B cell (primary cell): ENCODE data around the gene FBXO27. TPM values are rescaled to one million over a fixed set of nuclear protein-coding genes. Genes with fewer than 3 reads are reported as not detected.

Experiments
- ATAC-seq: fragments of 200-7000 bp; cut with Tn5 transposase; one replicate; pipeline ENCODE4 v1.10.0; 2021; ENCODE audit warnings: low read depth, mild to moderate bottlenecking, moderate number of reproducible peaks, moderate library complexity
- CTCF ChIA-PET: fragments of 350-600 bp; sonication (Branson Sonifier 250); formaldehyde crosslinking; loops from one replicate; lab custom pipeline; 2021; ENCODE audit warnings: antibody characterized with exemption, inconsistent platforms; lab: Charles Lee
- POLR2A ChIA-PET: fragments of 350-600 bp; sonication (Branson Sonifier 250); formaldehyde crosslinking; loops from one replicate; lab custom pipeline; 2021; ENCODE audit warnings: antibody characterized with exemption; lab: Charles Lee
- DNase-seq: peaks from one replicate; pipeline ENCODE4 v3.0.0; 2013
- H2AFZ ChIP-seq: 2 replicates; pipeline ENCODE4 v1.6.1; 2012; ENCODE audit warnings: mild to moderate bottlenecking, low read depth, low read length; ENCODE audit not compliant: insufficient read depth, poor library complexity, severe bottlenecking
- H3K27ac ChIP-seq, 2 donors: 1 replicate in 1 of 2; 2 replicates in 1 of 2; pipeline ENCODE4 v1.5.1; 2012 to 2013; ENCODE audit warnings: low read length in 2 of 2, mild to moderate bottlenecking in 2 of 2, moderate library complexity in 1 of 2
- H3K27me3 ChIP-seq, 4 experiments: fragments of 200-600 bp in 1 of 4; sonication (generic) in 1 of 4; replicated peaks in 1 of 4; 1 replicate in 2 of 4; 2 replicates in 2 of 4; pipeline versions ENCODE4 v1.6.1 to v1.7.0; 2013 to 2016; ENCODE audit warnings: low read length in 3 of 4, mild to moderate bottlenecking in 2 of 4, mixed read lengths in 1 of 4, moderate library complexity in 1 of 4; ENCODE audit not compliant: insufficient read depth in 4 of 4, control insufficient read depth in 3 of 4; ENCODE audit errors: control extremely low read depth in 1 of 4
- H3K36me3 ChIP-seq, 2 experiments: replicated peaks in 1 of 2; 1 replicate in 1 of 2; 2 replicates in 1 of 2; pipeline versions ENCODE4 v1.6.1 to v1.7.1; 2013; ENCODE audit warnings: low read length in 1 of 2; ENCODE audit not compliant: insufficient read depth in 2 of 2, control insufficient read depth in 1 of 2; ENCODE audit errors: control extremely low read depth in 1 of 2, extremely low read depth in 1 of 2
- H3K4me1 ChIP-seq, 2 donors: fragments of 200-600 bp in 1 of 2; sonication (generic) in 1 of 2; 1 replicate in 1 of 2; 2 replicates in 1 of 2; pipeline versions ENCODE4 v1.5.1 to v1.6.1; 2013 to 2017; ENCODE audit warnings: low read length in 2 of 2; ENCODE audit not compliant: control insufficient read depth in 2 of 2, insufficient read depth in 2 of 2
- H3K4me2 ChIP-seq: replicated peaks from 2 replicates; pipeline ENCODE3; 2012; ENCODE audit warnings: mild to moderate bottlenecking, low read depth, low read length; ENCODE audit not compliant: poor library complexity, severe bottlenecking
- H3K4me3 ChIP-seq, 5 experiments: fragments of 200-600 bp in 1 of 5; sonication (generic) in 1 of 5; 1 replicate in 3 of 5; 2 replicates in 2 of 5; pipeline versions ENCODE4 v1.5.1 to v1.7.0; 2011 to 2016; ENCODE audit warnings: low read length in 4 of 5, mild to moderate bottlenecking in 4 of 5, low read depth in 2 of 5, control low read depth in 1 of 5, moderate library complexity in 1 of 5; ENCODE audit not compliant: insufficient read depth in 1 of 5; ENCODE audit errors: control extremely low read depth in 1 of 5, extremely low read depth in 1 of 5
- H3K79me2 ChIP-seq: fragments of 200-600 bp; sonication (generic); one replicate; pipeline ENCODE4 v1.6.0; 2016; ENCODE audit warnings: low read length; ENCODE audit not compliant: control insufficient read depth, insufficient read depth
- H3K9ac ChIP-seq: fragments of 200-600 bp; sonication (generic); 2 replicates; pipeline ENCODE4 v1.6.1; 2017; ENCODE audit warnings: mild to moderate bottlenecking, low read length, moderate library complexity
- H3K9me3 ChIP-seq, 3 donors: one replicate each; pipeline versions ENCODE4 v1.6.1 to v1.7.1; 2013; ENCODE audit warnings: low read length in 2 of 3; ENCODE audit not compliant: control insufficient read depth in 2 of 3, insufficient read depth in 1 of 3; ENCODE audit errors: control extremely low read depth in 1 of 3
- H4K20me1 ChIP-seq: 2 replicates; pipeline ENCODE4 v1.6.0; 2012; ENCODE audit warnings: mild to moderate bottlenecking, low read length; ENCODE audit not compliant: insufficient read depth, control insufficient read depth, poor library complexity, severe bottlenecking
- H3K27ac Mint-ChIP-seq: one replicate; pipeline ENCODE4 v1.8.0; 2021; ENCODE audit warnings: mixed read lengths
- H3K27me3 Mint-ChIP-seq: one replicate; pipeline ENCODE4 v1.8.0; 2021; ENCODE audit warnings: mixed read lengths
- H3K4me1 Mint-ChIP-seq: one replicate; pipeline ENCODE4 v1.8.0; 2021; ENCODE audit warnings: mixed read lengths
- H3K4me3 Mint-ChIP-seq: one replicate; pipeline ENCODE4 v1.8.0; 2021; ENCODE audit warnings: mixed read lengths
- H3K9me3 Mint-ChIP-seq: one replicate; pipeline ENCODE4 v1.8.0; 2022; ENCODE audit warnings: mixed read lengths; ENCODE audit not compliant: insufficient read depth
- CTCF ChIP-seq: fragments of 200-600 bp; IDR thresholded peaks from one replicate; pipeline ENCODE4 v1.8.0; 2022; ENCODE audit warnings: antibody characterized with exemption, mild to moderate bottlenecking
- EZH2 ChIP-seq: IDR thresholded peaks from 2 replicates; pipeline ENCODE4 v1.6.1; 2012; ENCODE audit warnings: borderline replicate concordance, low read depth, mild to moderate bottlenecking, moderate library complexity, low read length; ENCODE audit not compliant: insufficient read depth, poor library complexity, severe bottlenecking
- WGBS: methylation state at CpG from one replicate; pipeline ENCODE4 v1.1.5; 2013; ENCODE audit warnings: missing lambda C conversion rate; ENCODE audit not compliant: insufficient coverage; 5-methylcytosine and 5-hydroxymethylcytosine counted together
- intact Hi-C: fragments of 100-400 bp; cut with micrococcal nuclease; formaldehyde crosslinking; loops from one replicate; pipeline ENCODE4 v1.10.0; 2022
- polyA plus RNA-seq: library from polyadenylated mRNA; depleted of rRNA; stranded (reverse); fragments of >200 nt; gene quantifications from 2 replicates; pipeline ENCODE4 v1.2.3, GENCODE V29; 2012
- total RNA-seq, 2 donors: library from RNA; stranded (reverse); fragments of 120-200 nt in 1 of 2; gene quantifications; 1 replicate in 1 of 2; 2 replicates in 1 of 2; pipeline versions ENCODE4 v1.2.3 to v1.2.4, GENCODE V29; 2013 to 2022

The FBXO27 gene
- total and polyA plus RNA-seq, 2 donors (not counting 1 experiment from before 2014, with no cell fraction given) = 0.12 to 0.18 TPM

GRCh38 chr19:39080431-39080830, 48.1 kb upstream of the FBXO27 start:
- H4K20me1 ChIP-seq = no peaks in the 10 kb centered on the region
- no peak overlapping the region for H3K4me2 ChIP-seq
- ChIA-PET POLR2A (no interaction called here), CTCF (no interaction called here)
- intact Hi-C loops = no loop called here
- no peak overlapping the region for H2AFZ ChIP-seq
- H3K27ac ChIP-seq = no peak overlapping the region
- H3K79me2 ChIP-seq = no peaks in the 10 kb centered on the region
- Mint-ChIP-seq H3K9me3 (no peaks in the 10 kb centered on the region), H3K4me3 (no peak overlapping the region), H3K27me3 (peaks cover 50% of the 10 kb centered on the region), H3K27ac (no peak overlapping the region), H3K4me1 (peaks cover 11% of the 10 kb centered on the region)
- H3K4me1 ChIP-seq = peaks cover 10 to 12% of the 10 kb centered on the region in 2 donors
- DNase-seq (no peak), ATAC-seq (no peak)
- no CpG with 5 or more reads among the region's 3 CpGs for WGBS
- H3K9ac ChIP-seq = no peak overlapping the region
- H3K36me3 ChIP-seq = no peaks in the 10 kb centered on the region
- no peak overlapping the region for H3K4me3 ChIP-seq
- H3K9me3 ChIP-seq = peaks cover 0 to 3% (median 0%) of the 10 kb centered on the region in 3 donors
- TF ChIP-seq CTCF (no peak), EZH2 (no peak)
- peaks cover 0 to 47% (median 26%) of the 10 kb centered on the region in 4 experiments for H3K27me3 ChIP-seq

GRCh38 chr19:39078436-39079200, 46.3 kb upstream of the FBXO27 start:
- Histone ChIP-seq H3K36me3 (no peaks in the 10 kb centered on the region), H3K27ac (no peak overlapping the region), H3K79me2 (no peaks in the 10 kb centered on the region), H3K4me2 (no peak overlapping the region), H3K4me1 (peaks cover 6 to 7% of the 10 kb centered on the region in 2 donors), H4K20me1 (no peaks in the 10 kb centered on the region), H3K27me3 (peaks cover 0 to 32% (median 17%) of the 10 kb centered on the region in 4 experiments), H3K9ac (no peak overlapping the region), H3K9me3 (peaks cover 0 to 3% (median 0%) of the 10 kb centered on the region in 3 donors), H2AFZ (no peak overlapping the region), H3K4me3 (no peak overlapping the region)
- Mint-ChIP-seq H3K4me1 (peaks cover 10% of the 10 kb centered on the region), H3K27ac (no peak overlapping the region), H3K27me3 (peaks cover 40% of the 10 kb centered on the region), H3K4me3 (no peak overlapping the region), H3K9me3 (no peaks in the 10 kb centered on the region)
- DNase-seq (no peak), ATAC-seq (no peak)
- CTCF ChIA-PET = interaction anchor here (0.7 kb wide), 1 partner anchor 1596 kb away, joined by 6 read pairs; no protein-coding TSS in a partner anchor
- TF ChIP-seq CTCF (no peak), EZH2 (no peak)
- POLR2A ChIA-PET = no interaction called here
- WGBS = 93% methylated on average over 3 of the region's 7 CpGs
- intact Hi-C loops = no loop called here
